Mesothelial cell of epicardium (in vitro differentiated cells): Measurements from ENCODE around the gene ZBTB24. TPM values are rescaled to one million over a fixed set of nuclear protein-coding genes. Genes with fewer than 3 reads are reported as not detected.

ENCODE experiments used
- DNase-seq, 2 experiments: peaks; one replicate each; pipeline ENCODE4 v3.0.0; 2021; ENCODE audit warnings: low spot score in 2 of 2; ENCODE audit not compliant: unreplicated experiment in 2 of 2
- H3K27ac Mint-ChIP-seq: 2 replicates; pipeline ENCODE4 v1.8.0; 2021; ENCODE audit warnings: mixed read lengths
- H3K27me3 Mint-ChIP-seq: 2 replicates; pipeline ENCODE4 v1.8.0; 2021; ENCODE audit warnings: low read depth, mixed read lengths
- H3K36me3 Mint-ChIP-seq: 2 replicates; pipeline ENCODE4 v1.8.0; 2021; ENCODE audit warnings: mixed read lengths
- H3K4me1 Mint-ChIP-seq: 2 replicates; pipeline ENCODE4 v1.8.0; 2021; ENCODE audit warnings: mixed read lengths
- H3K4me3 Mint-ChIP-seq: 2 replicates; pipeline ENCODE4 v1.8.0; 2021; ENCODE audit warnings: mild to moderate bottlenecking, moderate library complexity, mixed read lengths
- H3K9me3 Mint-ChIP-seq: 2 replicates; pipeline ENCODE4 v1.8.0; 2021; ENCODE audit warnings: mixed read lengths
- total RNA-seq: library from RNA; stranded (reverse); gene quantifications from 3 replicates; pipeline ENCODE4 v1.2.1, GENCODE V29; 2021
- TF ChIP-seq, protein P1 (sequence below): fragments of 200-600 bp; sonication (generic); IDR thresholded peaks from one replicate; pipeline ENCODE4 v1.5.0; 2021; ENCODE audit warnings: antibody characterized with exemption; ENCODE audit not compliant: unreplicated experiment

The ZBTB24 gene
- total RNA-seq, 1 donor from 2014 or later = 9.1 TPM

- TF ChIP-seq, protein P1, sequence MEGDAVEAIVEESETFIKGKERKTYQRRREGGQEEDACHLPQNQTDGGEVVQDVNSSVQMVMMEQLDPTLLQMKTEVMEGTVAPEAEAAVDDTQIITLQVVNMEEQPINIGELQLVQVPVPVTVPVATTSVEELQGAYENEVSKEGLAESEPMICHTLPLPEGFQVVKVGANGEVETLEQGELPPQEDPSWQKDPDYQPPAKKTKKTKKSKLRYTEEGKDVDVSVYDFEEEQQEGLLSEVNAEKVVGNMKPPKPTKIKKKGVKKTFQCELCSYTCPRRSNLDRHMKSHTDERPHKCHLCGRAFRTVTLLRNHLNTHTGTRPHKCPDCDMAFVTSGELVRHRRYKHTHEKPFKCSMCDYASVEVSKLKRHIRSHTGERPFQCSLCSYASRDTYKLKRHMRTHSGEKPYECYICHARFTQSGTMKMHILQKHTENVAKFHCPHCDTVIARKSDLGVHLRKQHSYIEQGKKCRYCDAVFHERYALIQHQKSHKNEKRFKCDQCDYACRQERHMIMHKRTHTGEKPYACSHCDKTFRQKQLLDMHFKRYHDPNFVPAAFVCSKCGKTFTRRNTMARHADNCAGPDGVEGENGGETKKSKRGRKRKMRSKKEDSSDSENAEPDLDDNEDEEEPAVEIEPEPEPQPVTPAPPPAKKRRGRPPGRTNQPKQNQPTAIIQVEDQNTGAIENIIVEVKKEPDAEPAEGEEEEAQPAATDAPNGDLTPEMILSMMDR = no peak
- H3K4me3 Mint-ChIP-seq = no peak overlapping the region
These were observed 5.0 kb upstream of the ZBTB24 start for GRCh38 chr6:109488001-109488400.

DNA sequence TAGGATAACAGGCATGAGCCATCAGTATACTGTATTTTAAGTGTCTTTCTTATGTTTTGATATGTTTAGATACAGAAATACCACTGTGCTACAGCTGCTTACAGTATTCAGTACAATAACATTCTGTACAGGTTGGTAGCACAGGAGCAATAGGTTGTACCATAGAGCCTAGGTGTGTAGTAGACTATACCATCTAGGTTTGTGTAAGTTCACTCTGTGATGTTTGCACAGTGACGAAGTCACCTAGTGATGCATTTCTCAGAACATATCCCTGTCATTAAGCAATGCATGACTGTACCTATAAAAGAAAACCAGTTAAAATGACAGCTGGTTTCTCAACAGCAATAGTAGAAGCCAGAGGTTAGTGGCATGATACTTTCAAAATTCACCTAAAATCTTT lies 3.0 kb upstream of the ZBTB24 start:
- Mint-ChIP-seq H3K27me3 (peaks cover 4% of the 10 kb centered on the region), H3K36me3 (peaks cover 4% of the 10 kb centered on the region), H3K4me3 (no peak overlapping the region), H3K27ac (no peak overlapping the region), H3K4me1 (peaks cover 12% of the 10 kb centered on the region), H3K9me3 (no peaks in the 10 kb centered on the region)
- no peak for DNase-seq
- TF ChIP-seq, protein P1 = no peak

More at GRCh38 chr6:109488001-109488400, 5.0 kb upstream of the ZBTB24 start:
- H3K9me3 Mint-ChIP-seq = no peaks in the 10 kb centered on the region
- peaks cover 4% of the 10 kb centered on the region for H3K27me3 Mint-ChIP-seq
- H3K4me1 Mint-ChIP-seq = peaks cover 7% of the 10 kb centered on the region
- no peak for DNase-seq
- no peak overlapping the region for H3K27ac Mint-ChIP-seq
- H3K36me3 Mint-ChIP-seq = no peaks in the 10 kb centered on the region

DNA sequence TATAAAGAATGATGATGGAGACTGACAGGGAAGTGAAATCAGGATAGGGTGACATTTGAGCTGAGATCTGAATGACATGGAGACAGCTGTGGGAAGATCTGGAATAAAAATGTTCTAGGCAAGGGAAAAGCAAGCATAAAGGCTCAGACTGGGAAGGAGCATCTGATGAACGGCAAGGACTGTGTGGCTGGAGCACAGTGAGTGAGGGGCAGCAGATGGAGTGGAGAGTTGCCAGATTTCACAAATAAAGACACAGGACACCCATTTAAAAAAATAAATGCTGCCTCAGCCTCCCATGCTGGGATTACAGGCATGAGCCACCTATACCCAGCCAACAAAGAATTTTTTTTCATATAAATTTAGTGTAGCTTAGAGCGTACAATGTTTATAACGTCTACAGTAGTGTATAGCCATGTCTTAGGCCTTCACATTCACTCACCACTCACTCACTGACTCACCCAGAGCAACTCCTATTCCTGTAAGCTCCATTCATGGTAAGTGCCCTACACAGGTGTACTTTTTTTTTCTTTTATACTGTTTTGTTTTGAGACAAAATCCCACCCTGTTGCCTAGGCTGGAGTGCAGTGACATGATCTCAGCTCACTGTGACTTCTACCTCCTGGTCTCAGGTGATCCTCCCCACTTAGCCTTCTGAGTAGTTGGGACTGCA lies 2.4 kb upstream of the ZBTB24 start:
- no peak for DNase-seq
- no peaks in the 10 kb centered on the region for H3K9me3 Mint-ChIP-seq
- TF ChIP-seq, protein P1 = no peak
- peaks cover 7% of the 10 kb centered on the region for H3K36me3 Mint-ChIP-seq
- peaks cover 15% of the 10 kb centered on the region for H3K4me1 Mint-ChIP-seq
- H3K27me3 Mint-ChIP-seq = peaks cover 4% of the 10 kb centered on the region
- H3K27ac Mint-ChIP-seq = no peak overlapping the region
- H3K4me3 Mint-ChIP-seq = no peak overlapping the region

- peak overlapping the region; percentile 63 for H3K4me3 Mint-ChIP-seq
- TF ChIP-seq, protein P1 = no peak
- peaks cover 23% of the 10 kb centered on the region for H3K4me1 Mint-ChIP-seq
- DNase-seq = no peak
- peaks cover 4% of the 10 kb centered on the region for H3K27me3 Mint-ChIP-seq
- no peaks in the 10 kb centered on the region for H3K9me3 Mint-ChIP-seq
- H3K36me3 Mint-ChIP-seq = peaks cover 11% of the 10 kb centered on the region
- no peak overlapping the region for H3K27ac Mint-ChIP-seq
These were observed 1.1 kb upstream of the ZBTB24 start for GRCh38 chr6:109484122-109484521.

DNA sequence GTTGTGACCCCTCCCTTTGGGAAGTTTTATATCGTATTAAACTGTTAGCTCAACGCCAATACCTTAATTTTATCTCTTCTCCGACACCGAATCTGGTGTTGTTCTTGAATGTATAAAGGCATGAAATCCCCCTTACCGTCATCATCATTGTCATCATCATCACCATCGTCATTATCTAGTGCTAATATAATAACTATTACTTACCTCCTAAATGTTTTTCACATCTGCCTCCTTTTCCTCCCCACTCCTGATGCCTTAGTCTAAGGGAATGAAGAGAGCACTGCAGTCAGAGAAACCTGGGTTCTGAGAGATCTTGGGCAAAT lies 677 bp upstream of the ZBTB24 start:
- Mint-ChIP-seq H3K27me3 (peaks cover 4% of the 10 kb centered on the region), H3K36me3 (peaks cover 16% of the 10 kb centered on the region), H3K4me3 (peak overlapping the region; percentile 63), H3K4me1 (peaks cover 27% of the 10 kb centered on the region), H3K27ac (peak overlapping the region; percentile 11), H3K9me3 (no peaks in the 10 kb centered on the region)
- TF ChIP-seq, protein P1 = no peak
- DNase-seq = no peak

DNA sequence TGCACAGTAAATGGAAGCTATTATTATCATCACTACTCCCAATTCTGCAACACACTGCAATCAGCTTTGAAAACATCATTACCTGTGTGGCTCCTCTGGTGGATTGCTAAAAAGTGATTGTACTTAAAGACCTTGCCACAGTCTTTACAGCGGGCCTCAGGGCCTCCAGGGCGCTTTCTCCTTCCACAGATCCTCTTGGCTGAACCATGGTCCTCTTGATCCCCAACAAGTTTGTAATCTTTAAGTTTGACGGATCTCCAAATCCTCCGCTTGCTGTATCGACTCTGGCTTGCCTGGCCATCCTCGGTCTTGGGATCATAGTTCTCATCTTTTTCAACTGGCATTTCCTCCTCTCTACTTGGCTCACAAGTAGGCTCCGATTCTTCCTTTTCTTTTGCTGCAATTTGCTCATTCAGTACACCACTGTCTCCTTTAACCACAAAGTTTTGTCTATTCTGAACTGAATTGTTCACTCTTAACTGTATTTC lies 2.0 kb downstream of the ZBTB24 start:
- DNase-seq = no peak
- peaks cover 38% of the 10 kb centered on the region for H3K4me1 Mint-ChIP-seq
- H3K4me3 Mint-ChIP-seq = no peak overlapping the region
- no peaks in the 10 kb centered on the region for H3K27me3 Mint-ChIP-seq
- TF ChIP-seq, protein P1 = no peak
- H3K27ac Mint-ChIP-seq = no peak overlapping the region
- H3K9me3 Mint-ChIP-seq = no peaks in the 10 kb centered on the region
- H3K36me3 Mint-ChIP-seq = peaks cover 20% of the 10 kb centered on the region
